ENCODE results near the gene ENTREP1.
A peak's percentile ranks its signal among the peaks of the same experiment; 100 is the strongest.

Gene ENTREP1

DNA sequence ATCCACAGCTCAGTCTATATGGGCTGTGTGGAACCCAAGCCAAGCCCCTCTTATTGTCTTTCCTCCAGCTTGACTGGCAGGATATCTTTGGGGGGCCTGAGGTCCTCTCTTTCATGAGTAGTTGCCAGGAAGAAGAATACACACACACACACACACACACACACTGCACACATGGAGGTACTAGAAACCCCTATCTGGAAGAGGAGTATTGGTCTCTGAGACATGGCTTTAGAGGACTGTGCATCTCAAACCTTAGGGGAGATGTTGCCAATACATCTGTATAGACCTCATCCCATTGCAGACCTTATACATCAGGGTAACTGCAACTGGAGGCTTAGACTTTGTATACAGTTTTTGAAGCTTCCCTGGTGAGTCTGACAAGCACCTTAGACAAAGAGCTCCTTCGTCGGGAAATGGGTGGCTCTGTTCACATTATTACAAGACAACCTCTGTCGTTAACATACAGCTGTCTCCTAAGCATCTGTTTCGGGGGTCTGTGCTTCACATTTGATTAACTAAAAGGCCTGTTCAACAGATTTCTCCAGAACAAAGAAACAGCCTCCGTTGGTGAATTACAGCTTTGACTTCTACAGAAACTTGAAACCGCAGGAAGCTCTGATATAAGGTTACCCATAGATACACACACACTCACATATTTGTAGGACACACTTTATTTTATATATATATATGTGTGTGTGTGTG is 5.5 kb upstream of the ENTREP1 start:
- TF ChIP-seq, protein P1, sequence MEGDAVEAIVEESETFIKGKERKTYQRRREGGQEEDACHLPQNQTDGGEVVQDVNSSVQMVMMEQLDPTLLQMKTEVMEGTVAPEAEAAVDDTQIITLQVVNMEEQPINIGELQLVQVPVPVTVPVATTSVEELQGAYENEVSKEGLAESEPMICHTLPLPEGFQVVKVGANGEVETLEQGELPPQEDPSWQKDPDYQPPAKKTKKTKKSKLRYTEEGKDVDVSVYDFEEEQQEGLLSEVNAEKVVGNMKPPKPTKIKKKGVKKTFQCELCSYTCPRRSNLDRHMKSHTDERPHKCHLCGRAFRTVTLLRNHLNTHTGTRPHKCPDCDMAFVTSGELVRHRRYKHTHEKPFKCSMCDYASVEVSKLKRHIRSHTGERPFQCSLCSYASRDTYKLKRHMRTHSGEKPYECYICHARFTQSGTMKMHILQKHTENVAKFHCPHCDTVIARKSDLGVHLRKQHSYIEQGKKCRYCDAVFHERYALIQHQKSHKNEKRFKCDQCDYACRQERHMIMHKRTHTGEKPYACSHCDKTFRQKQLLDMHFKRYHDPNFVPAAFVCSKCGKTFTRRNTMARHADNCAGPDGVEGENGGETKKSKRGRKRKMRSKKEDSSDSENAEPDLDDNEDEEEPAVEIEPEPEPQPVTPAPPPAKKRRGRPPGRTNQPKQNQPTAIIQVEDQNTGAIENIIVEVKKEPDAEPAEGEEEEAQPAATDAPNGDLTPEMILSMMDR (conservative IDR thresholded peaks at IDR 0.05; ENCODE audit: low read depth, low read length), result no peak
- no peak for DNase-seq (ENCODE audit: low read depth)
- no peak overlapping the region for H3K4me3 ChIP-seq (ENCODE audit: low read length)

DNA sequence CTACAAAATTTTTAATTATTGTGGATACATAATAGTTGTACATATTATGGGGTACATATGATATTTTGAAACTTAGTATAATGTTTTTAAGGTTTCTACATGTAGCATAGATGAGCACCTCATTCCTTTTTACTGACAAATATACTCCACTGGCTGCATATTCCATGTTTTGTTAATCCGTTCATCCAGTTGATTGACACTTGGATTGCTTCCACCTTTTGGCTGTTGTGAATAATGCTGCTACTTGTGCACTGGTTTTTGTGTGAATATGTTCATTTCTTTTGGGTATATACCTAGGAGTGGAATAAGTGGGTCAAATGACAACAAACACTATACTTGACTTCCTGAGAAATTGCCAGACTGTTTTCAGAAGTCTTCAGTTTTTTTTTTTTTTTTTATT is 2.8 kb upstream of the ENTREP1 start:
- peak; percentile 56 for DNase-seq (ENCODE audit: low read depth)
- H3K4me3 ChIP-seq (ENCODE audit: low read length), result no peak overlapping the region
- TF ChIP-seq, protein P1 (conservative IDR thresholded peaks at IDR 0.05; ENCODE audit: low read depth, low read length), result no peak

DNA sequence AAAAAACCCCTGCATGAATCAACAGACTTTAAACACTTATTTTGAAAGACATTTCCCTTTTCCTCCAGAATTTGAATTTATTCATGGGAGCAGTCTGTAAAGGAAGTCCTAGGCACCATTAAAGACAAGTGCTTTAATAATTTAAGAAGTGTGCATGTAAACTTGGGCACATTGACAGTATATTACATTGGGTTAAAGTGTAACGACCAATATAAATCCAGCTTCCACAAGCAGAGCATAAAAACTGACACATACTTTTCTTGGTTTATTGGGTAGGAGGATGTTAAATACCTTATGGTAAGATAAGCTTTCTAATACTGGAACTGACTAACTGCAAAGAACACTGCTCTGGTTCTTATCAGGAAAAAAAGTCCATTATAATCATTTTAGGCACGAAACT is 1.2 kb upstream of the ENTREP1 start:
- H3K4me3 ChIP-seq (ENCODE audit: low read length), result peak overlapping the region; percentile 58
- TF ChIP-seq, protein P1 (conservative IDR thresholded peaks at IDR 0.05; ENCODE audit: low read depth, low read length), result no peak
- no peak for DNase-seq (ENCODE audit: low read depth)

DNA sequence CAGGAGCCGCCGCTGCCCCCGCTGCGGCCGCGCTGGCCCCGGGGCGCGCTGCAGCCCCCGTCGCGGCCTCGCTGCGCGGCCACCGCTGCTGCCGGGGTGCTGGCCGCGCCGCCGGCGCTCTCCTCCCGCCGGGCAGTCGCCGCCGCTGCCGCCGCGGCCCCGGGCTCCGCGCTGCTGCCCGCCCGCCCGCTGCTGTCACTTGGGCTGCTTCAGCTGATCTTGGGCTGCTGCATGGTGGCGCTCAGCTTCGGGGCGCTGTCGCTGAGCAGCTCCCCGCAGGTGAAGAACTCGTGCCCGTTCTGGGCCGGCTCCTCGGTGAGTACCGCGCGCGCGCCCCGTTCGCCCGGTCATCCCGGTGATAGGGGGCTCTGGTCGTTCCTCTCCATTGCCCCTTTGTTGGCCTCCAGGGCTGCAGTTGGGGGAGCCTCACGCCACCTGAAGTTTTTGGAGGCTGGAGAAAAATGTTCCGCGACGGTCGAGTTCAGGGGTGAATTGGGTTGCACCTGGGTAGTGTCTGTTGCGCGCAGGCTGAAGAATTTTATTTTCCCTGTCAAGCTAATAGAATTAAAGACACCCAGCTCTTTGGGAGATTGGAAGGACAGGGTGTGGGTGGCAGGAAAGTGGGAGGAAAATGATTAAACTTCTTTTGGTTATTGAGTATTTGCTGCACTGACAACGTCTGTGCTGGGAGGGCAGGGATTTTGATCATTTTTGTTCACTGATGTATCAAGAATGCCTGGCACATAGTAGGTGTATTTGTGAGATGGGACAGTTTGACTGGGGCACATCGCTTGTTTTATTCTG is 596 bp downstream of the ENTREP1 start:
- no peak for DNase-seq (ENCODE audit: low read depth)
- peak overlapping the region; percentile 61 for H3K4me3 ChIP-seq (ENCODE audit: low read length)
- TF ChIP-seq, protein P1 (conservative IDR thresholded peaks at IDR 0.05; ENCODE audit: low read depth, low read length), result no peak

DNA sequence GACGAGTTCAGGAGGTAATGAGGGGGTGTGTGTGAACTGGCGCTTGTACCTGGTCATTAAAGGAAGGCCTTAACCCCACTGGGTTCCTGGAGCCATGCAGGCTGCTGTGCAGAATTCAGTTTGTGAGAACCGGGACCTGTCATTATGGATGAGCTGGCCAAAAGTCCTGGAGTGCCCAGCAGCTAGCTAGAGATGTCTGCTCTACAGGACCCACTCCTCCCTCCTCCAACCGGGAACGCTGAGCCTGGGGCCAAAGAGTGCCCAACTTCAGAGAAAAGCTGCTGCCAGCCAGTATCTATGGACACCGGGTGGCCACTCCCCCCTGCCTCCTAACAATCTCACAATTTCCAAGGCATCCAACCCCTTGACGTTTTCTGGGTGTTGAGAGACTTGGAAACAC is 1.2 kb downstream of the ENTREP1 start:
- no peak for DNase-seq (ENCODE audit: low read depth)
- TF ChIP-seq, protein P1 (conservative IDR thresholded peaks at IDR 0.05; ENCODE audit: low read depth, low read length), result no peak
- H3K4me3 ChIP-seq (ENCODE audit: low read length), result peak overlapping the region; percentile 61

DNA sequence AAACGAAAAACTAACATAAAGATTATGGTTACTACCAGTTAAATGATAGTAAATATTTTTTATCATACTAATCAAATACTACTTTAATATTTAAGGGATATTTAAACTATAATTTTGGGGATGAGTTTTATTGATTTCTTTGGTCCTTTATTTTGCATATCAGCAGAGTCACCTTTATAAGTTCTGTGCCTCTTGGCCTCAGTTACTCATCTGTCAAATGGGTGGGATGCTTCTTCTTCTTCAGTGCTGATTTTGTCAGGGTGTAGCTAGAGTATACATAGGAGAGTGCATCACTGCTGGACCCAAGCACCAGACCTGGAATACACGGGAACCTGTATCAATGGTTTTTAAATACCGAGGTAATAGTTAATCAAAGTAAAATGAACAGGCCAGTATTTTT is 5.6 kb downstream of the ENTREP1 start:
- no peak for DNase-seq (ENCODE audit: low read depth)
- TF ChIP-seq, protein P1 (conservative IDR thresholded peaks at IDR 0.05; ENCODE audit: low read depth, low read length), result no peak
- no peak overlapping the region for H3K4me3 ChIP-seq (ENCODE audit: low read length)

DNA sequence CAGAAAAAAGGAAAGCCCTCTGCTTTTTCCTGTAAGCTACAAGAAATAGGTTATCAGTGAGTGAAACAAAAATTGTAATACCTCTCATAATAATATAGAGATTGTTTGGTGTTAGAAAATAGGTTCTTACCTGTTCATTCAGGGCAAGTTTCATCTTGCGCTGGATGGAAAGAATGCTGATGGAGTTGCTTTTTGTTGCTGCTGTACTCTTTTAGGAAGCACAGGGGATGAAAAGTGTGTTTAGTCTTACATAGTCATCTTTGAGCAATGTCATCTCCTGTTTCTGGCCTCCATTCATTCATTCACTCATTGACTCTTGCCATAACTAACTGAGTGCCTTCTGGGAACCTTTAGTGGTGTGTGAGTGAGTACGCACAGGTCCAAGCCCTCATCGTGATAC is 6.4 kb downstream of the ENTREP1 start:
- no peak for DNase-seq (ENCODE audit: low read depth)
- TF ChIP-seq, protein P1 (conservative IDR thresholded peaks at IDR 0.05; ENCODE audit: low read depth, low read length), result no peak
- H3K4me3 ChIP-seq (ENCODE audit: low read length), result no peak overlapping the region
